Fibroblast of pulmonary artery (primary cell): Measurements from ENCODE around the gene AGPAT4.
"Not testable (repeated sequence)": the region's sequence is repeated elsewhere in the genome, so short reads cannot be mapped to it uniquely, and the experiment has no call there.

Source experiments
- DNase-seq: peaks from one replicate; pipeline ENCODE4 v3.0.0-alpha.2; 2010; ENCODE audit warnings: low read depth
- H3K4me3 ChIP-seq: replicated peaks from 2 replicates; pipeline ENCODE4 v1.5.1; 2011; ENCODE audit warnings: low read depth, mild to moderate bottlenecking, control low read depth, low read length, moderate library complexity
- TF ChIP-seq, protein P1 (sequence below): IDR thresholded peaks from 2 replicates; pipeline ENCODE4 v1.5.1; 2011; ENCODE audit warnings: mild to moderate bottlenecking, control low read depth, low read length, inconsistent platforms; ENCODE audit errors: missing control alignments

The AGPAT4 gene

DNA sequence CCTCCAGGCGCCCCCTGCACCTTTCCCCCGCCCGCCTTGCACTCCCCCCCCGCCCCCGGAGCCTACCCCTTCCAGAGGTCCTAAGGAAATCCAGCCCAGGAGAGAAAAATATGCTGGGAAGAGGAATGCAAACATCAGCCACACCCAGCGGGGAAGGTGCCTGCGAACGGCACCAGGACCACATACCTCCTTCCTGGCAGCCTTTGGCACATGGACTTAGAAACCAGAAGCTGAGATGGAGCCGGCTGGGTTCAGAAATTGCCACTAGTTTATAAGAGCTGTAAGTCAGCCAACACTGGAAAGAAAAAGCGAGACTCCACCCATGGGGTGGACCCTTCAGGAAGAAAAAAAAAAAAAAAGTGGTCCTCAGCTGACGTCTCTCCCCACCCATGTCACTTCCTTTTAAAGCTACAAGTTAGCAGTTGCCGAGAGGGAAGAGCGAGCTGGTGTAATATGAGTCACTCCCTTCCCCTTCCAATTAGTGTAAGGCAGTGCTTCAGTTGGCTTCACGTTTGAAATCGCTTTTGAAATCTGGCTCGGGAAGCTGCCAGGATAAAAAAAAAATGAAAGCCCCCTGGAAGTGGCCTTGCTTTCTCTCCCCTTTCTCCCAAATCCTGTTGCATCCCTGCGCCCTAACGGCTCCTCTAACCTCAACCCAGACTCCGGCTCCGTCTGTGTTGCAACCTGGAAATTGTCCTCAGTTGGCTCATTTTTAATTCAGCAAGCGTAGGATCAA, at the start of gene AGPAT4:
TSS of gene AGPAT4 (minus strand) at position 310 of the 736 bp plus-strand sequence. CDS start 41,848 bp downstream, outside the sequence.
- peak; percentile 98 for DNase-seq
- H3K4me3 ChIP-seq, result peak within 1 kb of the TSS; percentile 83
- TF ChIP-seq, protein P1, sequence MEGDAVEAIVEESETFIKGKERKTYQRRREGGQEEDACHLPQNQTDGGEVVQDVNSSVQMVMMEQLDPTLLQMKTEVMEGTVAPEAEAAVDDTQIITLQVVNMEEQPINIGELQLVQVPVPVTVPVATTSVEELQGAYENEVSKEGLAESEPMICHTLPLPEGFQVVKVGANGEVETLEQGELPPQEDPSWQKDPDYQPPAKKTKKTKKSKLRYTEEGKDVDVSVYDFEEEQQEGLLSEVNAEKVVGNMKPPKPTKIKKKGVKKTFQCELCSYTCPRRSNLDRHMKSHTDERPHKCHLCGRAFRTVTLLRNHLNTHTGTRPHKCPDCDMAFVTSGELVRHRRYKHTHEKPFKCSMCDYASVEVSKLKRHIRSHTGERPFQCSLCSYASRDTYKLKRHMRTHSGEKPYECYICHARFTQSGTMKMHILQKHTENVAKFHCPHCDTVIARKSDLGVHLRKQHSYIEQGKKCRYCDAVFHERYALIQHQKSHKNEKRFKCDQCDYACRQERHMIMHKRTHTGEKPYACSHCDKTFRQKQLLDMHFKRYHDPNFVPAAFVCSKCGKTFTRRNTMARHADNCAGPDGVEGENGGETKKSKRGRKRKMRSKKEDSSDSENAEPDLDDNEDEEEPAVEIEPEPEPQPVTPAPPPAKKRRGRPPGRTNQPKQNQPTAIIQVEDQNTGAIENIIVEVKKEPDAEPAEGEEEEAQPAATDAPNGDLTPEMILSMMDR, result no peak

GRCh38 chr6:161319231-161319630, 45.4 kb upstream of the AGPAT4 start:
- no peak overlapping the region for H3K4me3 ChIP-seq
- no peak for DNase-seq

GRCh38 chr6:161318456-161318855, 44.6 kb upstream of the AGPAT4 start:
- H3K4me3 ChIP-seq, result no peak overlapping the region
- TF ChIP-seq, protein P1, result no peak
- DNase-seq, result no peak

More at GRCh38 chr6:161319231-161319630, 45.4 kb upstream of the AGPAT4 start:
- TF ChIP-seq, protein P1, result no peak

- DNase-seq, result no peak
- TF ChIP-seq, protein P1, result no peak
- H3K4me3 ChIP-seq, result no peak overlapping the region
Measured at GRCh38 chr6:161316531-161316930, 42.7 kb upstream of the AGPAT4 start.

DNA sequence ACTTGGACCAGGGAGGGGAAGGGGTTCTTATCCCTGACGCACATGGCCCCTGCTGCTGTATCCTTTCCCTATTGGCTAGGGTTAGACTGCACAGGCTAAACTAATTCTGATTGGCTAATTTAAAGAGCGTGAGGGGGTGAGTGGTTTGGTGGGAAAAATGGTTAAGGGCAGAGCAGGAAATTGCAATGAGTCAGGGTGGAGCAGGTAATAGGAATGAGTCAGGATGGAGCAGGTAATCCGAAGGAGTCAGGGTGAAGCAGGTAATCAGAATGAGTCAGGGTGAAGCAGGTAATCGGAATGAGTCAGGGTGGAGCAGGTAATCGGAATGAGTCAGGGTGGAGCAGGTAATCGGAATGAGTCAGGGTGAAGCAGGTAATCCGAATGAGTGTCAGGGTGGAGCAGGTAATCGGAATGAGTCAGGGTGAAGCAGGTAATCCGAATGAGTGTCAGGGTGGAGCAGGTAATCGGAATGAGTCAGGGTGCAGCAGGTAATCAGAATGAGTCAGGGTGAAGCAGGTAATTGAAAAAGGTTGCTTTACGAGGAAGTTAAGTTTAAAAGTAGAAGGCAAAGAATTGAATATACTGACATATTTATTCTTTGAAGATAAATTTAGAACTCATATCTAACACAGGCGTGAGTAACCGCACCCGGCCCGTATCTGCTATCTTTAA, 41.5 kb upstream of the AGPAT4 start:
- not testable (repeated sequence) for H3K4me3 ChIP-seq, DNase-seq

DNA sequence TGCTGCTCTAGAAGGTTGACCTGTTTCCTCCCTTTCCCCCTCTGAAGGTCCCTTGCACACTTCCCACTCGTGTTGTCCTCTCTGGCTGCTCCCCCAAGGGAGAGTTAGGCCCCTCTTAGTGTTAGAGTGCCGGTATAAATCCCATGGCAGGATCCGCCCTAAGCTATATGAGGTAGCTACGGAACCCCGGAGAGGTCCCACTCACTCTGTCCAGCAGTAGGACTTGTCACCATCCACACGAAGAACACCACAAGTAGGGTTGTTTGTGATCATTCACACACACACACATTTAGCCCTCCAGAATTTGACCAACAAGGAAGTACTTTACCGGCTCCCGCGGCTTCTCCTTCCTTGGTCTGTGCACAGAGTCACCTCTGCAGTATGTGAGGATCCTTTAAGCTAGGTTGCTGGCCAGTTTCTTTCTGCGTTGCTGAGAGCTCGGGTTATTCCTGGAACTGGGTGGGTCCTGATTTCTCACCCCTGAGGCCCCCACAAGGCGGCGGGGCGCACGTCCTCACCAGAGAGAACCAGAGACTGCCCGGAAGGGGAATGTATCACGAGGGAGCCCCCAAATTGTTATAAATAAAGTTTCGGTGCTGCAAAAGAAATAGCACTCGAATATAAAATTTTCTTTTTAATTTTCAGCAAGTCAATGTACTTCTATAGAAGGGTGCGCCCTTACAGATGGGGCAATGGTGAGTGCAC, 40.8 kb upstream of the AGPAT4 start:
- DNase-seq, H3K4me3 ChIP-seq: not testable (repeated sequence)

DNA sequence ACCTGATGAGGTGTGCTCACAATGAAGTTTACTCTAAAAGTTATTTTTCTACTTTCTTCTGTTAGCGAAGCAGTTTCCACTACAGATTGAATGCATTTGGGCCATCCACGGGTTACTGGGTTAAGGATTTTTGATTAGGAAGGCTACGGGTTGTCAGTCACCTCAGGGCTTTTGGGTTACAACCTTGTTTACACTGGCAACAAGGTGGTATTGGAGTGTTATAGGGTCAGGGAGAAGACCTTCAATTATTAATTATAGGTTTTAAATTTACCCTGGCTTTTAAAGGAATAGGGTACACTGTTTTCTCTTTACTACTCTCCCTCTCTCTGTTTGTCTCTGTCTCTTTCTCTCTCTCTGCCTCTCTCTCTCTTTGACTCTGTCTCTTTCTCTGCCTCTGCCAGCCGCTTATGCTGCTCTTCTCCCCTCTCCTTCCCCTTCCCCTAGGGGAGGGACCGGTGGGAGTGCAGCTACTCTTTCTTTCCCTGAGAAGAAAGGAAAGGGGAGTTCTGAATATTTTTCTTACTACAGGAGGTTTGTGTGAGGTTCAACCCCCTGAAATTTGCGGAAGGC, 40.2 kb upstream of the AGPAT4 start:
- no peak for DNase-seq
- no peak overlapping the region for H3K4me3 ChIP-seq
- TF ChIP-seq, protein P1, result no peak

DNA sequence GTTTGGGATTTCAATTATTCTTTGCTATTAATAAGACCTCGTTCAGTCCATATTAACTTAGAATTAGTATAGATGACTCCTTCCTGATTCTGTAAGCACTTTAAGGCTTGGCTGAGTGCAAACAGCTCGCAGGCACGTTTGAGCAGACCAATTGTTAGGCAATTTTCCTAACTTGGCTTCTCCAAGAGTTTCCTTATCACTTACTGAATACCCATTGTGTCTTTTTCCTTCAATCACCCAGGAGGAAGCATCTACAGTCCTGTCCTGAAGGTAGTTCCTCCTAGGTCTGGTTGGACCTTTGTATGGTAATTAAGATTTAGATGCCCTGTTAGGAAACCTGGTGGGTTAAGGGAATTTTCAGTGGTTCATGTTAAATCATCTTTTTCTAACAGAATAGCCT, 39.6 kb upstream of the AGPAT4 start:
- not testable (repeated sequence) for DNase-seq, H3K4me3 ChIP-seq

DNA sequence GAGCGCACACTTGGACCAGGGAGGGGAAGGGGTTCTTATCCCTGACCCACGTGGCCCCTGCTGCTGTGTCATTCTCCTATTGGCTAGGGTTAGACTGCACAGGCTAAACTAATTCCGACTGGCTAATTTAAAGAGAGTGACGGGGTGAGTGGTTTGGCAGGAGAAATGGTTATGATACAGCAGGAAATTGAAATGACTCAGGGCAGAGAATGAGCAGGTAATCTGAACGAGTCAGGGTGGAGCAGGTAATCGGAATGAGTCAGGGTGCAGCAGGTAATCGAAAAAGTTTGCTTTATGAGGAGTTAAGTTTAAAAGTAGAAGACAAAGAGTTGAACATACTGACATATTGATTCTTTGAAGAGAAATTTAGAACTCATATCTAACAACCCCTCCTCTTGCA, 35.9 kb upstream of the AGPAT4 start:
- not testable (repeated sequence) for DNase-seq, H3K4me3 ChIP-seq
